GM19238 (cell line): Measurements from ENCODE around the gene MAP2K4.

Source experiments
- DNase-seq: peaks from one replicate; pipeline ENCODE4 v3.0.0; 2011; ENCODE audit warnings: low spot score; ENCODE audit not compliant: insufficient read length

The MAP2K4 gene

DNA sequence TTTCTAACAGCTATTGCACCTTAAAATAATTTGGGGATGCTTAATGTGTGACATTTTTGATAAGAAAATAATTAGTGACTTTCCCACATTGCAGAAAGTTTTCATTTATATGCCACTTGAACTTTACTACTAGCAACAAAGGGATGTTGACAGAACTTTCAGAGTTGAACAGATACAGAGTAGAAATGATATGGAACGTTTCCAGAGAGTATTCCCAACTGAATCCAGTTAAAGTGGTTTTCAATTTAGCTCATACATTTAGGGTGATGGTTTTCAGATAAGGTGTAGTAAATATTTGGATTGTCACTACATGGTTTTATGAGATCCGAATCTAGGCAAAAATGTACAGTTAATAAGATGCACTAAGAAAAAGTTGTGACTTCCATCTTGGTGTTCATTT is 17.3 kb downstream of the MAP2K4 start:
- DNase-seq, result no peak

DNA sequence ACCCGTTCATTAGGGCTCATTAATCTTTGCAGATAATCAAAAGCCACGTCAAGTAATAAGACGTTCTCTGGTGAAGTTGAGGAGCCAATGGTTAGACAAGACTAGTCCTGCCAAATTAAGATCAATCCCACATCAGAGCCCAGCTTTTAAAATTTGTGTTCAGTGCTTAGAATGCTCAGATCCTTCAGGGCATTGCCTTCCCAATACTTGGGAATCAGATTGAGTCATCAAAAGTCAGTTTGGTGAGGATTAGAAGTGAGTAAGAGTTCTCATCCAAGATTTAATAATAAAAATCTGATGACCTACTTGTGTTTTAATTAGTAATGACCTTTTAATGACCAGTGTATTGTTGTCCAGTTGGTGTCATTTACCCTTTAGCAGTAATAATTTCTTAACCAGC is 19.8 kb downstream of the MAP2K4 start:
- no peak for DNase-seq

DNA sequence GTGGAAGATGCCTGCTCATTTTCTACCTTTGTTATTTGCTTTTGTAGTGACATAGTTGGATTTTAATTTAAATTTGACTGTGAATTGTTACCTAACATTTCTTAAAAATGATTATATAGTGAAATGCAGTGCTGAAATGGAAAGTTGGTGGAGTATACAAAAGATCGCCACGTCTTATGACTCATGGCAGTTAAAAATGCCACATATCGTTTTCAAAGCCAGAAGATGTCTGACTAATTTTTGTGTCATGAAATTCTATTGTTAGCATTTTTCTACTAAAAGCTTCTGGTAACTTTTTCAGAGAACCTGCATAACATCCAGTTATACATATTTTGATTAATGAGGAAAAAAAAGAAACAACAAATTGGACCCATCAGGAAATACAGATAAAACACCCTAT is 20.6 kb downstream of the MAP2K4 start:
- no peak for DNase-seq

DNA sequence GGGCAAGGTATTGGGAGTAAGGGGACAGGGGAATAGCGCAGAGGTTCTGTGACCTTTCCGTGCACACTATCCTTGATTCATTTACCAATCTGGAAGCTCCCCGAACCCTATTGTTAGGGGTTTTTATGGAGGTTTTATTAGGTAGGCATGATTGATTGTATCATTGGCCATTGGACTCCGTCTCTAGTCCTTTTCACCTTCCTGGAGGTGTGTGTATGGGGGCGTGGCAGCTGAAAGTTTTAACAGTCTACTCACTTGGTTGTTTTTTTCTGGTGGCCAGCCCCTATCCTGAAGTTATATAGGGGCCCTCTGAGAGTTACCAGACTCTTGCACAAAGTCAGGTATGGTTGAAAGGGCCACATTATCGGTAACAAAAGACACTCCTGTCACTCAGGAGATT is 23.0 kb downstream of the MAP2K4 start:
- no peak for DNase-seq

DNA sequence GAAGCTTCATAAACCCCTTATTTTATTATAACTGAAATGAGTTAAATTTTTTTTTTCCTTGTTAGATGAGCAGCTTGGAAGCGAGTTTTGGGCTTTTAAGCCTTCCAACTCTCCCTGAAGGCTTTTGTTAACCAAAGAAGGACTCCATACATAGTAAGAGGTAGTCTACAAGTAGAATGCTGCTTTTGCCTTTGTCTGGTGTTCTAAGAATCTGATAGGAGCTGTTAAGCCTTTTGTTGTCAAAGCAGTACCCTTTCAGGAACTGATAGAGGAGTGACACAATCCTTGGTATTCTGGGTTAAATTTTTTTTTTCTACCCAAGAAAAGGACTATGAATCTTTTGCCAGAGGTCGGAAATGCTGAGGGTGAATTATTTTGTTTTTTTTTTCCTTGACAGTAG is 26.1 kb downstream of the MAP2K4 start:
- DNase-seq, result no peak

DNA sequence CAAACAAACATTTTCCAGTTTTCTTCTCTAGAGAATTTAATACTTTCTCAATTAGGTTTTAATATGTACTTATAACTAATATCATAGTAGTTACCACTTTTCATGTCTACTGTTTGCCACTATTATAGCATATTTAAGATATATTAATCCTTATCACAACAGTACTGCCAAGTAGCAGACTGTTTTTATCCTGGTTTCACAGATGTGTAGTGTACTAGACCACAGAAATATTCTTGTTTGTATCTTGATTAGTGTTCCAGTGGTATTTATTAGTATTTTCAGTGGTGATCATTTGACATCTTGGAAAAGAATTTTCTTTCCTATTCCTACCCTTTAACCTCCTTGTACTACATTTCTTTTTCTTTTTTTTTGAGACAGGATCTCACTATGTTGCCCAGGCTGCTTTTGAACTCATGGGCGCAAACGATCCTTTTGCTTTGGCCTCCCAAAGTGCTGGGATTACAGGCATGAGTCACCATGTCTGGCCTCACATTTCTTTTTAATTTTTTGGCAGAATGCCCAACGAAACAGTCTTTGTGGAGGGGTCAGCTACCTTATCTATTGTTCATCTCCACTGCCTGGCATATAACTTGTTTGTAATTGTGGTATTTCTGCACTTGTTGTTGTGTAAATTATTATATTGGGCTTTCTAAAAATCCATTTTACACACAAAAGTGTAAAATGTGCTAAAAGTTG is 27.2 kb downstream of the MAP2K4 start:
- no peak for DNase-seq

DNA sequence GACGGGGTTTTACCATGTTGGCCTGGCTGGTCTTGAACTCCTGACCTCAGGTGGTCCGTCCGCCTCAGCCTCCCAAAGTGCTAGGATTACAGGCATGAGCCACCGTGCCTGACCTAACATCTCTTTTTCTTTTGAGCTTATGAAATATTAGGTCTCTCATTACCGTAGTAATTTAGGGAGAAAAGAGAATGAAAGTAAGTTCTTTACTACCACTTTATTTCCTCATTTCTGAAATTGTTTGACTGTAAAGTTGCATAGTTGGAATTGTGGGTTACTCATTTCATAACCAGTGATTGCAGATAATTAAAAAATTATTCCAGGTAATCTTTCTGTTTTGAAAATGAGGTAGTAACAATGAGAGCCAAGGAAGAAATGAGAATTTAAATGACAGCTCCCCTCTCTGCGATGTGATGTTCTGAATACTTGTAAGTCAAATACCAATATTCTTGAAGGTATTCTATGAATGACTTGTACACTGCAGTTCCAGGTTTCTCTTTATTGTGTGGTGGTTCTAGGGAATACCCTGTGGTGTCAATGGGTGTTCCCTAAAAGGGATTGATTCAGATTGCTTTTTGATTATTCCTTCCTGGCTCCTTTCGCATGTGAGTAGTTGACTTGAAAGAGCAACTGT is 28.3 kb downstream of the MAP2K4 start:
- DNase-seq, result no peak

DNA sequence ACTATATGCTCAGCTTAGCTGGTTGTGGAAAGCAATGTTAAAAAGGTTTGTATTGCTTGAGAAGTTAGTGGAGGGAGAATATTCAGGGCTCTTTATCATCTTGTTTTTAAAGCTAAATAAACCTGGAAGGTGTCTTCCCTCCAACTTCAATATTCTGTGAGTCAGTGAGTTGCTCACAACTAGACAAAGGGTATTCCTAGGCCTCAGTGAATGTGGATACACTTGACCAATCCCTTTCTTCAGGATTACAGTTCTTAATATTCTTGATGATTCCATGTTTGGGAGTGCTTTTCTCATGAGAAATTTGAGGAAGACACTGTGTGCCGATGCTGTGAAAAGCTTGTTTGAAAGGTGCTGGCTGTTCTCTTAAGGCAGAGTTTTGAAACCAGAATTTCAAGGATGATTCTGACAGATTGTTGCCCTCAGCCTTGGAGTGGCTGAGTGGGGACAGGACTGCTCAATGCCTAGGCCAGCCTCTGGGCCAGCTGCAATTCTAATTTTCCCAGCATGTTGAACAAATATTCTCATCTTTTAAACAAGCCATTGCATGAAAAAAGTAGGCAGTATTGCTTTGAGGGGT is 30.1 kb downstream of the MAP2K4 start:
- no peak for DNase-seq

DNA sequence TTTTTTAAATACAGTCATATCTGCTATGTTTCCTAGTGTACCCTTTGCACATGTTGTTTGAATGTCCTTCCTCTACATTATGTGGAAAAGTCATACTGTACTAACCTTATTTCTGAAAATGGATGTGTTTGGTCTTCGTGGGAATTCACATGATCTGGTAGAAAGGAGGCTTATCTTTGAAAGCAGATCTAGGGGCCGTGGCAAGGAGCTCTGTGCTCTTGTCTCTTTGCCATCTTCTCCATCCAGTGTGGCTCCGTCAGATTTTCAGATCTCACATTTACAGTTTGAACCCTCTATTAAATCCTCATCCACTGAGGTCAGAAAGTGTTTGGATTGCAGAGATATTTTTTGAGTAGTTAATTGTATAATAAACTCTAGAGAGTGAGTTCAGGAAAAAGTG is 32.9 kb downstream of the MAP2K4 start:
- DNase-seq, result no peak

DNA sequence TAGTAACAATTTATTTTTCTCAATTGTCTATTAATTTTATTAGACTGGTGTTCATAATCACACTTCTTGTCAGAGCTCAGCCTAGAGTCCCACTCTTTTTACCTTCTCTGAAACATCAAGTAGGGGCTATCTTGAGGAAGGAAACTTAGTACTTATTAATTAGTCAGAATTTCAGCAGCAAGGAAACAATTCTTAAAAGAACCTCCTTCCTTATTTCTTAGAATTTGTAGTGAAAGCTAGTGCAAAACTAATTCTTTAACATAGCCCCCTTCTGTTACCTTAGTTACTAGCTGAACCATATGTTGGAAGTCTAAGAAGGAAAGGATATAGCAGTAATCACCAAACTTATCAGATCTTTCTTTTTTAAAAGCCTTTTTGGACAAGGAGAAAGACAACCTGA is 35.2 kb downstream of the MAP2K4 start:
- DNase-seq, result no peak

DNA sequence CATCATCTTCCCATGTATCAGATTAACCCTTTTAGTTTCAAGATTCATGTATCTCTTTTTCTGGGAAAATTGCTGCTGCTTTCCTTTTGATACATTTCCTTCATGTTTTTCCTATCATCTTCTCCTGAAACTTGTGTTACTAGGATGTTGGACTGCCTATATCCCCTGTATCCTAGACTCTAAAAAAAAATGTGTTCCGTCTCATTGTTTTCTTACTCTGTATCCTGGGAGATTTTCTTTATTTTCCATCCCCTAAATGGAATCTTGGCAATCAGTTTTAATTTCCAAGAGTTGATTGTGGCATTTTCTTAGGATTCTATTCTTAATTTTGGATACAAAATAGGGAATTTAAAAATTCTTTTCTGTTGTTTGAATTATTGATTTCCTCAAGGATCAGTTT is 36.8 kb downstream of the MAP2K4 start:
- no peak for DNase-seq

DNA sequence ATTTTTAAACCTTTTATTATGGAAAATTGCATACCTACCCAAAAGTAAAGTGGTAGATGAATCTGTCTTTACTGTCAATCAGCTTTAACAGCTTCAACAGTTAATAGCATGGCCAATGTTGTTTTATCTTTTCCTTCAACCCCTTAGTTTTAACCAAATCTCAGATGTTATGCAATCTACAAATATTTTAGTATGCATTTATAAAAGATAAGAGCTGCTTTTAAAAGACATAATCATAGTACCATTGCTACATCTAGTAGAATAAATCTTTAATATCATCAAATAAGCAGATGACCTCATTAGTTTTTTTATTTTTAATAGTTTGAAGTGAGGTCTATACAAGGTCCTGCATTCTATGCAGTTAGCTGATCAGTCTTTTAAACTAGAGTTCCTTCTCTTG is 37.9 kb downstream of the MAP2K4 start:
- DNase-seq, result no peak

DNA sequence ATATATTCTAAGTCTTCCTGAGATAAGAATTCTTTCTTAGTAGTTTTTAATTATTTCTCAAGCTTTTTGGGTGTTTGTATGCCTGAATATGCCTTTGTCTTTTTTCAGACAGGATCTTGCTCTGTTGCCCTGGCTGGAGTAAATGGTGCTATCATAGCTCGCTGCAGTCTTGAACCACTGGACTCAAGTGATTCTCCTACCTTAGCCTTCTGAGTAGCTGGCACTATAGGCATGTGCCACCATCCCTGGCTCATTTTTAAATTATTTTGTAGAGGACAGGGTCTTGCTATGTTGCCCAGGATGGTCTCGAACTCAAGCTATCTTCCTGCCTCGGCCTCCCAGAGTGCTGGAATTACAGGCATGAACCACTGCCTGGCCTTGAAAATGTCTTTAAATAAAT is 41.6 kb downstream of the MAP2K4 start:
- no peak for DNase-seq

DNA sequence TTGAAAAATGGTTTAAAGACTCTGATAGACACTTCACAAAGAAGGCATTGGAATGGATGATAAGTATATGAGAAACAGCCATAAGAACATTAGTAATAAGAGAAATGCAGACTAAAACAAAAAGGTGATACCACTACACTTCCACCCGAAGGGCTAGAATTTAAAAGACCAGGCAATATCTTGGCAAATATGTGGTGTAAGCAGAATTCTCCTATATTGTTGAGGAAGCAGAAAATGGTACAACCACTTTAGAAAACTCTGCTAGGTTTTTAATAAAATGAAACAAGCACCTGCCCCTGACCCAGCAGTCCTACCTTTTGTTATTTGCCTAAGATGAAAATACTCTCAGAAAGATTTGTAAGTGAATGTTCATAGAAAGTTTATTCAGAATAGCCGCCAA is 43.7 kb downstream of the MAP2K4 start:
- DNase-seq, result no peak

DNA sequence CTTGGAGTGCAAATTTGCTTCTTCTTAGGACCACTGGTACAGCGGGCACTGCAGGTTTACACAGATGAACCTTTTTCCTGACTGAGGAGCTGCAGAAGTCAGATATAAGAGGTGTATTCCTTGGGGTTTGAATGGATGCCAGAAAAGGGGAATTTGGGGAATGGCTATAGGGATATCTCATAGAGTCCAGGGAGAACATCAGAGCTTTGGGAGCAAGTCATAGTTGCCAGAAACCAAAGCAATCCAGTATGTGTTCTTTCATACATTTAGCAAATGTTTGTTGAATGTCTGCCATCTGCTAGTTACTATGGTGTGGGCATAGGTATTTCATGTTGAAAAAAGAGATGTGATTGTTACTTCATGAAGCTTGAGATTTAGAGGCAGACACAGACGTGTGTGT is 46.8 kb downstream of the MAP2K4 start:
- DNase-seq, result no peak

DNA sequence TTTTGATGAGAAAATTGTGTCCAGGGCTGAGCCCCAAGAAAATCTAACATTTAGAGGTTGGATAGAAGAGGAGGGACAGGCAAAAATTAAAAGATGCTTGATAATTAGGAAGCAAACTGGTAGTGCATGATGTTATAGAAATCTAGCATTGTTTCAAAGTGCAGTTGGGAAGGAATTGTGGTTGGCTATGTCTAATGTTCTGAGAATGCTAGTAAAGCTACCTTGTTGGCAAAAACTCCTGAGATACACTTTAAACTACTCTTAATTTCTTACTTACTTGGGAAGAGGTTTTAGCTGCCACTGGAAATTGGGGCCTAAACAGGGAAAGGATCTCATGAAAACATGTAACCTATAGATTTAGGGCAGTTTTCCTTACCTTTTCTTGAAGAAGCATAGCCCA is 48.3 kb downstream of the MAP2K4 start:
- DNase-seq, result no peak

DNA sequence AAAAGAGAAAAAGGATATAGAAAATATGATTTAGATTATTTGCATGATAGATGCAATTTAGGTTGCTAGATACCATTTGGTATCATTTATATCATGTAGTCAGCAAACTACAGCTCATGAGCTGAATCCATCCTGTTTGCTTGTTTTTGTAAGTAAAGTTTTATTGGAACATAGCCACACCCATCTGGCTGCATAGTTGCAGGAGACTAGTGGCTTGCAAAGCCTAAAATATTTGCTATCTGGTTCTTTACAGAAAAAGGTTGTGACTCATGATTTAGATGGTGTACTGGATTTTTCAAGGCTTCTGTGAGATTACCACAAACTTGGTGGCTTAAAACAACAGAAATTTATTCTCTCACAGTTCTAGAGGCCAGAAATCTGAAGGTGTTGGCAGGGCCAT is 49.9 kb downstream of the MAP2K4 start:
- DNase-seq, result no peak

DNA sequence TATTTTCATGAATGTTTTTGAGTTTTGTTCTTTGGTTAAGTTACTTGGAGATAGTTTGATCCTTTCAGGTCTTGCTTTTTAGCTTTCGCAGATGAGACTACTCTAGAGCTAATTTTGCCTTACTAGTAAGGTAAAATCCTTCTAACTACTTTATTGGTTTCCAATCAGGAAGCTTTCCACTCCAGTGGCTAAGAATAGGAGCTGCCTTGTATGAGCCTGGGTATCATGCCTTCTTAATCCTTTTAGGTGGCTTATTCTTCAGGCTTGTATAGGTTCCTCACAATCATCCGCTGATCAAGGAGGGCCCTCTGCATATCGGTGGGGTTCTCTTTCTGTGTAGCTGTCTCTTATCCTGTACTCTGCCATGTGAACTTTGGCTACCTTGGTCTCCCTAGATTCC is 53.7 kb downstream of the MAP2K4 start:
- no peak for DNase-seq

DNA sequence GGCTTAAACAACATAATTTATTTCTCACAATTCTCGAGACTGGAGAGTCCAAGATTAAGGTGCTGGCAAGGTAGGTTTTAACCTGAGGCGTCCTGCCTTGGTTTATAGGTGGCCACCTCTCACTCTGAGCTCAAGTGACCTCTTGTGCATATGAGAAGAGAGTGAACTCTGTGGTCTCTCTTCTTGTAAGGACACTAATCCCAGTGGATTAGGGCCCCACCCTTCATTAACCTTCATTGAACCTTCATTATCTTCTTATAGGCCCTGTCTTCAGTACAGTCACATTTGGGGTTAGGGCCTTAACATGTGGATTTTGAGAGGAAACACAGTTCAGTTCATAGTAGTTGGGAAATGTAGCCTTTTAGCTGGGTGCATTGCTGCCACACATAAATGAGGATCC is 57.1 kb downstream of the MAP2K4 start:
- no peak for DNase-seq

DNA sequence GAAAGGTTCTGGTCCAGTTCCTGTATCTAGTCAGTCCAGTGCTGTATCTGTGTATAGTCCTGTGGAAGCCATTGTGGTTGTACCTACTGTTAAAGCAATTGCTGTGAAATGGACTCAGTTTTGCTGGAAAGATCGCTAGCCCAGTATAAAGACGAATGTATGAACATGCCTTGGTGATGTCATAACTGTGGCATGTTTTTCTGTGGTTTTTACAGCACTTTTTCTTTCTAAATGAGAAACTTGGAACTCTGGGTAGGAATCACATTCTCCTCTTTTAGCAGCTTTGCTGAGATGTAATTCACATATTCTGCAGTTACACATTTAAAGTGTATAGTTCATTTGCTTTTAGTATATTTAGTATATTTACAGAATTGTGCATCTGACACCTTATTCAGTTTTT is 58.1 kb downstream of the MAP2K4 start:
- no peak for DNase-seq

DNA sequence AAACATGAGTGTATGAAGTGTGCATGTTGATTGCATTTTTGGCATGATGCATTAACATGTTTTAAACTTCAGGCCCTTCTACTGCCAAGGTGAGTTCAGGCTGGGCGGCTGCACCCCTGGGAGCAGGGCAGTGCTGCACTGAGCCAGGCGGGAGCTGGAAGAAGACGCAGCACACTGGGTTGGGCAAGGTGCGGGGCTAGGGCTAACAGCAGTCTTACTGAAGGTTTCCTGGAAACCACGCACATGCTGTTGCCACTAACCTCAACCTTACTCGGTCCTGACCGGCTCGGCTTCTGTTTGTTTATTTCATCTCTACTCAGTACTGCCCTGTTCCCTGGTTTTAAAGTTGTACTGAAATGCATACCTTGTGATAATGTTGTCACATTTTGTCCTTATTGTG is 61.0 kb downstream of the MAP2K4 start:
- no peak for DNase-seq

DNA sequence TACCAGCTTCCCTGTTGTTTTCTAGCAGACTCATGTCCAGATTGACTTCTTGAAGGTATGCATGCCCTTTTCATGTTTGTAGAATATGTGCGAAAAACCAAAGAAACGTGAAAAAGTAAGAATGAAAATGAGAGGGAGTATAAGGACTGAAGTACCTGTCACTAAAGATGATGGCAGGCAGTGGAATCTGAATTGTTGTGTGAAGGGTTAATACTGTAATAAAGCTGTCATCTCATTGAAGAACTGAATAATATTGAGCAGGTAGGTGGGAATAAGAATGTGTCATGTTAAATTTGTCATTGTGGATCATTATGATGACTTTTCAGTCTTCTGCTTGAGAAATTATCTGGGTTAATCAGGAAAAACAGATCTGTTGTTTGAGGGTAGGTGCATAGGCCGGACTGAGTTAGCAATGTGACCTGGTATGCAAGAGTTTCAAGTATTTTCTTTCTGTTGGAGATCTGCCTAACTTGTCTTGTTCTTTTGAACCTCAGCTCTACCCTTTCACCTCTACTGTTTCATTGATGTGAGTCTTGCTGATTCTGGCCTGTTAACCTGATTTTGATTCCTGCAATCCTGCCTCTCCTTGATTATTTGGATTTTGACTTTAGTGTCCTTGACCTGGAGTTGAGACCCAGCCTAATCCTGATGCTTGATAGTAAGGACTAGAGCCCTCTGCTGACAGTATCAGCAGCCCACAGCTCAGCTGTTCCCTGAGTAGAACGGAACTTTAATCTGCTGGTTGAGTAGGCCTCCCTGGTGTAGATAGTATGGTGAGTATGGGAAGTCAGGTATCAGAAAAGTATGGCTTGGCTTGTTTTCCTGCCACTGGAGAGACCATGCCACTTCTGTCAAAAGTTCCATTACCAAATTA is 64.6 kb downstream of the MAP2K4 start:
- no peak for DNase-seq
